H1 (cell line): ENCODE measurements around the gene HRH2. TPM values are rescaled to one million over a fixed set of nuclear protein-coding genes. Genes with fewer than 3 reads are reported as not detected.

Source experiments
- SP4 ChIP-seq: IDR thresholded peaks from 2 replicates; pipeline ENCODE4 v1.6.1; 2012; ENCODE audit warnings: low read length, inconsistent platforms
- polyA plus RNA-seq, 7 experiments: library from polyadenylated mRNA; depleted of rRNA in 3 of 7; stranded (reverse) in 5 of 7; unstranded in 2 of 7; fragments of >200 nt in 5 of 7; fragments of 200-250 nt in 2 of 7; gene quantifications; 1 replicate in 5 of 7; 2 replicates in 1 of 7; 4 replicates in 1 of 7; pipeline versions ENCODE4 v1.2.1 to v1.2.3, GENCODE V29; 2011 to 2013; ENCODE audit warnings: missing spikeins in 2 of 7, mixed read lengths in 2 of 7
- total RNA-seq: library from RNA; stranded (reverse); fragmentation: NEBNext Ultra II Directional; extraction: Animal tissue kit (Norgen Biotek cat#: 25700); gene quantifications from 2 replicates; pipeline ENCODE4 v1.2.1, GENCODE V29; 2021

HRH2 gene
- total and polyA plus RNA-seq, 2 of the 8 experiments (the other 6 are each of a cell fraction or from before 2014, with no cell fraction given): 7.8 to 8.1 TPM

GRCh38 chr5:175748650-175749049 lies 90.8 kb downstream of the HRH2 start (continued):
- TF ChIP-seq SP4: no peak
